ENCODE results near the gene HCFC2.

DNA sequence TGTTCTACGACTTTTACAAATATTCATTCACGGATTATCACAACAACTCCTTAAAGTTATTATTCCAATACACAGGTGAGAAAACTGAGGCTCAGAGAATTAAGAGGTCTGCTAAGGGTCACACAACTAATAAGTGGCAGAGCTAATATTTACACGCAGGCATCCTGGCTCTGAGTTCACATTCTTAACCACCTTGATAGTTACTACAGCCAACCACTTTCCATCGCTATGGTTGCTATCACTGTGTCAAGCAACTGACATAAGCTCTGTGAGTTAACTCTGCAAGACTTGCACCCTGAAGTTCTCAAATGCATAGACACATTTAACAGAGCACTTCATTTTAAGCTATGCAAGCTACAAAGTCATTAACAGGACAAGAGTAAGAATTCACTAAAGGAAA is 18.0 kb upstream of the HCFC2 start:
- TF ChIP-seq, protein P1, sequence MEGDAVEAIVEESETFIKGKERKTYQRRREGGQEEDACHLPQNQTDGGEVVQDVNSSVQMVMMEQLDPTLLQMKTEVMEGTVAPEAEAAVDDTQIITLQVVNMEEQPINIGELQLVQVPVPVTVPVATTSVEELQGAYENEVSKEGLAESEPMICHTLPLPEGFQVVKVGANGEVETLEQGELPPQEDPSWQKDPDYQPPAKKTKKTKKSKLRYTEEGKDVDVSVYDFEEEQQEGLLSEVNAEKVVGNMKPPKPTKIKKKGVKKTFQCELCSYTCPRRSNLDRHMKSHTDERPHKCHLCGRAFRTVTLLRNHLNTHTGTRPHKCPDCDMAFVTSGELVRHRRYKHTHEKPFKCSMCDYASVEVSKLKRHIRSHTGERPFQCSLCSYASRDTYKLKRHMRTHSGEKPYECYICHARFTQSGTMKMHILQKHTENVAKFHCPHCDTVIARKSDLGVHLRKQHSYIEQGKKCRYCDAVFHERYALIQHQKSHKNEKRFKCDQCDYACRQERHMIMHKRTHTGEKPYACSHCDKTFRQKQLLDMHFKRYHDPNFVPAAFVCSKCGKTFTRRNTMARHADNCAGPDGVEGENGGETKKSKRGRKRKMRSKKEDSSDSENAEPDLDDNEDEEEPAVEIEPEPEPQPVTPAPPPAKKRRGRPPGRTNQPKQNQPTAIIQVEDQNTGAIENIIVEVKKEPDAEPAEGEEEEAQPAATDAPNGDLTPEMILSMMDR (IDR thresholded peaks at IDR 0.05; ENCODE audit: insufficient read depth, low read length): no peak
- TF ChIP-seq, protein P2, sequence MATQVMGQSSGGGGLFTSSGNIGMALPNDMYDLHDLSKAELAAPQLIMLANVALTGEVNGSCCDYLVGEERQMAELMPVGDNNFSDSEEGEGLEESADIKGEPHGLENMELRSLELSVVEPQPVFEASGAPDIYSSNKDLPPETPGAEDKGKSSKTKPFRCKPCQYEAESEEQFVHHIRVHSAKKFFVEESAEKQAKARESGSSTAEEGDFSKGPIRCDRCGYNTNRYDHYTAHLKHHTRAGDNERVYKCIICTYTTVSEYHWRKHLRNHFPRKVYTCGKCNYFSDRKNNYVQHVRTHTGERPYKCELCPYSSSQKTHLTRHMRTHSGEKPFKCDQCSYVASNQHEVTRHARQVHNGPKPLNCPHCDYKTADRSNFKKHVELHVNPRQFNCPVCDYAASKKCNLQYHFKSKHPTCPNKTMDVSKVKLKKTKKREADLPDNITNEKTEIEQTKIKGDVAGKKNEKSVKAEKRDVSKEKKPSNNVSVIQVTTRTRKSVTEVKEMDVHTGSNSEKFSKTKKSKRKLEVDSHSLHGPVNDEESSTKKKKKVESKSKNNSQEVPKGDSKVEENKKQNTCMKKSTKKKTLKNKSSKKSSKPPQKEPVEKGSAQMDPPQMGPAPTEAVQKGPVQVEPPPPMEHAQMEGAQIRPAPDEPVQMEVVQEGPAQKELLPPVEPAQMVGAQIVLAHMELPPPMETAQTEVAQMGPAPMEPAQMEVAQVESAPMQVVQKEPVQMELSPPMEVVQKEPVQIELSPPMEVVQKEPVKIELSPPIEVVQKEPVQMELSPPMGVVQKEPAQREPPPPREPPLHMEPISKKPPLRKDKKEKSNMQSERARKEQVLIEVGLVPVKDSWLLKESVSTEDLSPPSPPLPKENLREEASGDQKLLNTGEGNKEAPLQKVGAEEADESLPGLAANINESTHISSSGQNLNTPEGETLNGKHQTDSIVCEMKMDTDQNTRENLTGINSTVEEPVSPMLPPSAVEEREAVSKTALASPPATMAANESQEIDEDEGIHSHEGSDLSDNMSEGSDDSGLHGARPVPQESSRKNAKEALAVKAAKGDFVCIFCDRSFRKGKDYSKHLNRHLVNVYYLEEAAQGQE (IDR thresholded peaks at IDR 0.05; ENCODE audit: insufficient replicate concordance, low read depth): no peak
- TF ChIP-seq POLR2AphosphoS5 (IDR thresholded peaks at IDR 0.05; ENCODE audit: low read depth) (no peak), SPI1 (IDR thresholded peaks at IDR 0.05; ENCODE audit: borderline replicate concordance, low read depth) (no peak), GABPA (IDR thresholded peaks at IDR 0.05; ENCODE audit: low read depth) (no peak)

All from HL-60 (cell line).